HEK293 (cell line): ENCODE results near the gene CHST3.

Experiments used
- CTCF ChIA-PET: fragments of 350-600 bp; formaldehyde crosslinking; extraction: SDS; loops from one replicate; lab custom pipeline; 2021; ENCODE audit warnings: antibody characterized with exemption; lab: Yijun Ruan, JAX
- POLR2A ChIA-PET: fragments of 300-600 bp; formaldehyde crosslinking; extraction: SDS; loops from one replicate; lab custom pipeline; 2020; ENCODE audit warnings: antibody characterized with exemption, inconsistent platforms; lab: Yijun Ruan, JAX
- H3K27ac ChIP-seq: fragments of 200-500 bp; sonication (Bioruptor generic); 2 replicates; pipeline ENCODE4 v1.5.1; 2014; ENCODE audit warnings: low read depth, low read length, control low read depth, inconsistent platforms; ENCODE audit errors: extremely low read depth
- H3K36me3 ChIP-seq, 2 experiments: fragments of 200-500 bp in 1 of 2; sonication (Bioruptor generic) in 1 of 2; 1 replicate in 1 of 2; 2 replicates in 1 of 2; pipeline ENCODE4 v1.5.1; 2014 to 2017; ENCODE audit warnings: inconsistent platforms in 2 of 2, low read length in 2 of 2; ENCODE audit not compliant: control insufficient read depth in 2 of 2, insufficient read depth in 1 of 2
- H3K4me1 ChIP-seq: fragments of 200-500 bp; sonication (Bioruptor generic); 2 replicates; pipeline ENCODE4 v1.5.1; 2014; ENCODE audit warnings: mild to moderate bottlenecking, low read length, inconsistent platforms; ENCODE audit not compliant: control insufficient read depth, insufficient read depth
- H3K4me3 ChIP-seq: 2 replicates; pipeline ENCODE4 v1.5.1; 2011; ENCODE audit warnings: low read depth, mild to moderate bottlenecking, control low read depth, low read length, moderate library complexity
- H3K9me3 ChIP-seq: fragments of 200-500 bp; sonication (Bioruptor generic); 2 replicates; pipeline ENCODE4 v1.5.1; 2014; ENCODE audit warnings: low read depth, low read length, inconsistent platforms; ENCODE audit not compliant: control insufficient read depth, insufficient read depth
- BCL11A ChIP-seq: fragments of 450-650 bp; formaldehyde crosslinking; IDR thresholded peaks from 2 replicates; pipeline ENCODE4 v1.5.1; 2016; ENCODE audit warnings: low read depth, missing biosample characterization, missing genetic modification characterization
- GLI4 ChIP-seq: fragments of 450-650 bp; formaldehyde crosslinking; IDR thresholded peaks from 2 replicates; pipeline ENCODE4 v1.5.1; 2016; ENCODE audit warnings: missing biosample characterization, missing genetic modification characterization
- TCF7L2 ChIP-seq: IDR thresholded peaks from 2 replicates; pipeline ENCODE4 v1.6.1; 2011; ENCODE audit warnings: low read depth, mild to moderate bottlenecking, inconsistent platforms, low read length, moderate library complexity, borderline replicate concordance
- TRIM28 ChIP-seq: IDR thresholded peaks from 2 replicates; pipeline ENCODE4 v1.6.1; 2011; ENCODE audit warnings: low read length, control low read depth, borderline replicate concordance
- ZBTB11 ChIP-seq: fragments of 450-650 bp; formaldehyde crosslinking; conservative IDR thresholded peaks from 2 replicates; pipeline ENCODE4 v1.5.1; 2016; ENCODE audit warnings: low read depth, missing biosample characterization, missing genetic modification characterization
- ZBTB20 ChIP-seq: fragments of 450-650 bp; formaldehyde crosslinking; IDR thresholded peaks from 2 replicates; pipeline ENCODE4 v1.5.1; 2016; ENCODE audit warnings: missing biosample characterization, missing genetic modification characterization
- ZBTB21 ChIP-seq: fragments of 450-650 bp; formaldehyde crosslinking; IDR thresholded peaks from 2 replicates; pipeline ENCODE4 v1.5.1; 2017; ENCODE audit warnings: missing biosample characterization, missing genetic modification characterization
- ZBTB48 ChIP-seq: fragments of 450-650 bp; formaldehyde crosslinking; IDR thresholded peaks from 2 replicates; pipeline ENCODE4 v1.5.1; 2016; ENCODE audit warnings: missing biosample characterization, missing genetic modification characterization
- ZBTB6 ChIP-seq: fragments of 450-650 bp; formaldehyde crosslinking; IDR thresholded peaks from 2 replicates; pipeline ENCODE4 v1.5.1; 2017; ENCODE audit warnings: missing biosample characterization, missing genetic modification characterization
- ZNF146 ChIP-seq: fragments of 450-650 bp; formaldehyde crosslinking; IDR thresholded peaks from 2 replicates; pipeline ENCODE4 v1.5.1; 2016; ENCODE audit warnings: missing biosample characterization, missing genetic modification characterization
- ZNF16 ChIP-seq: fragments of 450-650 bp; formaldehyde crosslinking; IDR thresholded peaks from 2 replicates; pipeline ENCODE4 v1.5.1; 2016; ENCODE audit warnings: low read depth, missing biosample characterization, missing genetic modification characterization
- ZNF18 ChIP-seq: fragments of 450-650 bp; formaldehyde crosslinking; IDR thresholded peaks from 2 replicates; pipeline ENCODE4 v1.5.1; 2016; ENCODE audit warnings: missing biosample characterization, missing genetic modification characterization
- ZNF416 ChIP-seq: fragments of 450-650 bp; formaldehyde crosslinking; IDR thresholded peaks from 2 replicates; pipeline ENCODE4 v1.5.1; 2016; ENCODE audit warnings: missing biosample characterization, missing genetic modification characterization
- ZNF510 ChIP-seq: fragments of 450-650 bp; formaldehyde crosslinking; IDR thresholded peaks from 2 replicates; pipeline ENCODE4 v1.5.1; 2018; ENCODE audit warnings: mild to moderate bottlenecking, missing genetic modification characterization, missing biosample characterization; ENCODE audit not compliant: insufficient replicate concordance
- ZNF513 ChIP-seq: fragments of 450-650 bp; IDR thresholded peaks from 2 replicates; pipeline ENCODE4 v1.5.1; 2018; ENCODE audit warnings: missing biosample characterization, missing genetic modification characterization
- ZNF830 ChIP-seq: fragments of 450-650 bp; IDR thresholded peaks from 2 replicates; pipeline ENCODE4 v1.5.0; 2018; ENCODE audit warnings: missing biosample characterization, missing genetic modification characterization, low read depth, mild to moderate bottlenecking, moderate library complexity
- ZXDB ChIP-seq: fragments of 450-650 bp; formaldehyde crosslinking; IDR thresholded peaks from 2 replicates; pipeline ENCODE4 v1.5.1; 2016; ENCODE audit warnings: missing biosample characterization, missing genetic modification characterization
- TF ChIP-seq, protein P1 (sequence below): fragments of 450-650 bp; formaldehyde crosslinking; IDR thresholded peaks from 2 replicates; pipeline ENCODE4 v1.5.1; 2016; ENCODE audit warnings: missing biosample characterization, missing genetic modification characterization

CHST3 gene

GRCh38 chr10:72013202-72013945 is 49.2 kb downstream of the CHST3 start:
- no peak overlapping the region for H3K4me3 ChIP-seq
- no peak for TF ChIP-seq ZNF146 (tag by site-specific recombination)
- no peak for TF ChIP-seq TRIM28
- TF ChIP-seq ZBTB21, result no peak
- no peak for TF ChIP-seq ZBTB20 (tag by site-specific recombination)
- TF ChIP-seq ZNF513, result no peak
- no peak for TF ChIP-seq ZNF830 (tag by site-specific recombination)
- no peak for TF ChIP-seq ZBTB6
- no peak for TF ChIP-seq ZNF18 (tag by site-specific recombination)
- no peak for TF ChIP-seq GLI4
- TF ChIP-seq ZBTB11 (tag by site-specific recombination), result no peak
- no peak for TF ChIP-seq ZNF16 (tag by site-specific recombination)
- TF ChIP-seq ZBTB48 (tag by site-specific recombination), result no peak
- TF ChIP-seq, protein P1, sequence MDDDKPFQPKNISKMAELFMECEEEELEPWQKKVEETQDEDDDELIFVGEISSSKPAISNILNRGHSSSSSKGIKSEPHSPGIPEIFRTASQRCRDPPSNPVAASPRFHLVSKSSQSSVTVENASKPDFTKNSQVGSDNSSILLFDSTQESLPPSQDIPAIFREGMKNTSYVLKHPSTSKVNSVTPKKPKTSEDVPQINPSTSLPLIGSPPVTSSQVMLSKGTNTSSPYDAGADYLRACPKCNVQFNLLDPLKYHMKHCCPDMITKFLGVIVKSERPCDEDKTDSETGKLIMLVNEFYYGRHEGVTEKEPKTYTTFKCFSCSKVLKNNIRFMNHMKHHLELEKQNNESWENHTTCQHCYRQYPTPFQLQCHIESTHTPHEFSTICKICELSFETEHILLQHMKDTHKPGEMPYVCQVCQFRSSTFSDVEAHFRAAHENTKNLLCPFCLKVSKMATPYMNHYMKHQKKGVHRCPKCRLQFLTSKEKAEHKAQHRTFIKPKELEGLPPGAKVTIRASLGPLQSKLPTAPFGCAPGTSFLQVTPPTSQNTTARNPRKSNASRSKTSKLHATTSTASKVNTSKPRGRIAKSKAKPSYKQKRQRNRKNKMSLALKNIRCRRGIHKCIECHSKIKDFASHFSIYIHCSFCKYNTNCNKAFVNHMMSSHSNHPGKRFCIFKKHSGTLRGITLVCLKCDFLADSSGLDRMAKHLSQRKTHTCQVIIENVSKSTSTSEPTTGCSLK (tag by site-specific recombination), result no peak
- no peak for TF ChIP-seq BCL11A (tag by site-specific recombination)
- no peak for TF ChIP-seq TCF7L2
- TF ChIP-seq ZNF510 (tag by site-specific recombination), result no peak
- no peak for TF ChIP-seq ZNF416 (tag by site-specific recombination)
- no peak for TF ChIP-seq ZXDB (tag by site-specific recombination)
- no peaks in the 10 kb centered on the region for H3K9me3 ChIP-seq
- H3K4me1 ChIP-seq, result peaks cover 8% of the 10 kb centered on the region
- H3K27ac ChIP-seq, result no peak overlapping the region
- H3K36me3 ChIP-seq, result peaks cover 0 to 17% of the 10 kb centered on the region in 2 experiments; a peak in 1 of 3 replicates
- CTCF ChIA-PET, result no interaction called here
- POLR2A ChIA-PET, result interaction anchor here (0.6 kb wide), 1 partner anchor 962 kb away, joined by 3 read pairs; no protein-coding TSS in a partner anchor
